GM23338 (cell line): ENCODE results near the gene ANKRD55. TPM values are rescaled to one million over a fixed set of nuclear protein-coding genes. Genes with fewer than 3 reads are reported as not detected.

Experiments used
- ATAC-seq: fragments of 200-7000 bp; cut with Tn5 transposase; 3 replicates; pipeline ENCODE4 v1.9.1; 2020
- DNase-seq: peaks from one replicate; pipeline ENCODE4 v3.0.0-alpha.2; 2015; ENCODE audit warnings: low spot score
- H2AFZ ChIP-seq: fragments of 200-600 bp; sonication (generic); 2 replicates; pipeline ENCODE4 v1.8.0; 2016; ENCODE audit warnings: antibody characterized with exemption, mild to moderate bottlenecking, moderate library complexity
- H3F3A ChIP-seq: fragments of 200-600 bp; sonication (generic); replicated peaks from 2 replicates; pipeline ENCODE4 v1.8.0; 2017; ENCODE audit warnings: antibody characterized with exemption, mixed run types, low read depth
- H3K27ac ChIP-seq: fragments of 200-600 bp; sonication (generic); 2 replicates; pipeline ENCODE4 v1.6.1; 2016; ENCODE audit warnings: low read depth
- H3K27me3 ChIP-seq: fragments of 200-600 bp; sonication (generic); 2 replicates; pipeline ENCODE4 v1.8.0; 2016; ENCODE audit warnings: mild to moderate bottlenecking, mixed run types, moderate library complexity; ENCODE audit not compliant: insufficient read depth
- H3K36me3 ChIP-seq: fragments of 200-600 bp; sonication (generic); 2 replicates; pipeline ENCODE4 v1.8.0; 2016; ENCODE audit warnings: mild to moderate bottlenecking; ENCODE audit not compliant: insufficient read depth
- H3K4me1 ChIP-seq: fragments of 200-600 bp; sonication (generic); 2 replicates; pipeline ENCODE4 v1.8.0; 2016; ENCODE audit warnings: mild to moderate bottlenecking, moderate library complexity; ENCODE audit not compliant: insufficient read depth
- H3K4me2 ChIP-seq: fragments of 200-600 bp; sonication (generic); 2 replicates; pipeline ENCODE4 v1.7.1; 2017; ENCODE audit warnings: mixed run types
- H3K4me3 ChIP-seq: fragments of 200-600 bp; sonication (generic); 2 replicates; pipeline ENCODE4 v1.6.1; 2016; ENCODE audit warnings: mixed run types
- H3K79me2 ChIP-seq: fragments of 200-600 bp; sonication (generic); replicated peaks from 2 replicates; pipeline ENCODE4 v1.8.0; 2017; ENCODE audit warnings: mild to moderate bottlenecking; ENCODE audit not compliant: insufficient read depth
- H3K9me2 ChIP-seq: fragments of 200-600 bp; sonication (generic); 2 replicates; pipeline ENCODE4 v1.8.0; 2017; ENCODE audit not compliant: insufficient read depth
- H4K20me1 ChIP-seq: fragments of 200-600 bp; sonication (generic); replicated peaks from 2 replicates; pipeline ENCODE4 v1.8.0; 2017; ENCODE audit warnings: mild to moderate bottlenecking; ENCODE audit not compliant: insufficient read depth
- H3K27ac Mint-ChIP-seq: 2 replicates; pipeline ENCODE4 v1.8.0; 2020; ENCODE audit warnings: inconsistent platforms, mild to moderate bottlenecking, moderate library complexity, mixed read lengths
- H3K27me3 Mint-ChIP-seq: 3 replicates; pipeline ENCODE4 v1.8.0; 2022; ENCODE audit warnings: low read depth, mild to moderate bottlenecking, moderate library complexity, mixed read lengths, inconsistent platforms; ENCODE audit not compliant: insufficient read depth, poor library complexity
- H3K36me3 Mint-ChIP-seq: 3 replicates; pipeline ENCODE4 v1.8.0; 2021; ENCODE audit warnings: low read depth, mild to moderate bottlenecking, inconsistent platforms, moderate library complexity, mixed read lengths
- H3K4me1 Mint-ChIP-seq: 3 replicates; pipeline ENCODE4 v1.8.0; 2020; ENCODE audit warnings: mild to moderate bottlenecking, inconsistent platforms, mixed read lengths
- H3K4me3 Mint-ChIP-seq: 3 replicates; pipeline ENCODE4 v1.8.0; 2021; ENCODE audit warnings: moderate library complexity, mild to moderate bottlenecking, inconsistent platforms, mixed read lengths
- H3K9me3 Mint-ChIP-seq: 3 replicates; pipeline ENCODE4 v1.8.0; 2020; ENCODE audit warnings: moderate library complexity, mild to moderate bottlenecking, inconsistent platforms, mixed read lengths
- CREB1 ChIP-seq: fragments of 250-450 bp; sonication (Bioruptor Pico); IDR thresholded peaks from 2 replicates; pipeline ENCODE4 v1.5.0; 2020; ENCODE audit warnings: low read depth, mild to moderate bottlenecking, moderate library complexity
- EZH2 ChIP-seq: fragments of 200-600 bp; sonication (generic); IDR thresholded peaks from one replicate; pipeline ENCODE4 v1.8.0; 2017; ENCODE audit warnings: antibody characterized with exemption, mild to moderate bottlenecking, low read depth; ENCODE audit not compliant: unreplicated experiment
- EZH2phosphoT487 ChIP-seq: fragments of 200-600 bp; sonication (generic); IDR thresholded peaks from one replicate; pipeline ENCODE4 v1.8.1; 2018; ENCODE audit warnings: antibody characterized with exemption; ENCODE audit not compliant: unreplicated experiment
- JUNB ChIP-seq: IDR thresholded peaks from one replicate; pipeline ENCODE4 v1.6.1; 2016; ENCODE audit warnings: antibody characterized with exemption; ENCODE audit not compliant: unreplicated experiment
- NANOG ChIP-seq: IDR thresholded peaks from 2 replicates; pipeline ENCODE4 v1.6.1; 2016; ENCODE audit warnings: antibody characterized with exemption, borderline replicate concordance
- POLR2AphosphoS5 ChIP-seq: IDR thresholded peaks from 2 replicates; pipeline ENCODE4 v1.6.1; 2016; ENCODE audit warnings: antibody characterized with exemption, low read depth
- STAT1 ChIP-seq: IDR thresholded peaks from one replicate; pipeline ENCODE4 v1.6.1; 2016; ENCODE audit warnings: antibody characterized with exemption; ENCODE audit not compliant: unreplicated experiment
- ZNF114 ChIP-seq: fragments of 250-450 bp; sonication (Bioruptor Pico); IDR thresholded peaks from 2 replicates; pipeline ENCODE4 v1.5.0; 2020; ENCODE audit warnings: mild to moderate bottlenecking, moderate library complexity
- ZNF331 ChIP-seq: fragments of 250-450 bp; sonication (Bioruptor Pico); IDR thresholded peaks from 2 replicates; pipeline ENCODE4 v1.5.0; 2020; ENCODE audit warnings: low read depth, mild to moderate bottlenecking, moderate library complexity
- polyA plus RNA-seq: library from polyadenylated mRNA; unstranded; fragments of >200 nt; fragmentation: Nextera tagmentation; extraction: Ambion mirVana; gene quantifications from 2 replicates; pipeline ENCODE4 v1.2.1, GENCODE V29; 2016
- total RNA-seq: library from RNA; depleted of rRNA; stranded (reverse); fragments of >200 nt; shearing (Covaris generic); gene quantifications from 2 replicates; pipeline ENCODE4 v1.2.3, GENCODE V29; 2014
- TF ChIP-seq, protein P1 (sequence below): fragments of 250-450 bp; sonication (Bioruptor Pico); IDR thresholded peaks from 2 replicates; pipeline ENCODE4 v1.5.0; 2020; ENCODE audit warnings: mild to moderate bottlenecking, moderate library complexity
- TF ChIP-seq, protein P2 (sequence below): IDR thresholded peaks from one replicate; pipeline ENCODE4 v1.6.1; 2018; ENCODE audit warnings: antibody characterized with exemption; ENCODE audit not compliant: unreplicated experiment
- TF ChIP-seq, protein P3 (sequence below), 2 experiments: fragments of 200-600 bp in 1 of 2; sonication (generic) in 1 of 2; conservative IDR thresholded peaks; 2 replicates each; pipeline versions ENCODE4 v1.5.1 to v1.6.1; 2016 to 2017; ENCODE audit warnings: antibody characterized with exemption in 2 of 2, low read depth in 2 of 2, mild to moderate bottlenecking in 2 of 2, moderate library complexity in 1 of 2
- TF ChIP-seq, protein P4 (sequence below): IDR thresholded peaks from 2 replicates; pipeline ENCODE4 v1.6.1; 2016; ENCODE audit warnings: antibody characterized with exemption

Gene ANKRD55
- total and polyA plus RNA-seq, 2 experiments from 2014 or later, result not detected

DNA sequence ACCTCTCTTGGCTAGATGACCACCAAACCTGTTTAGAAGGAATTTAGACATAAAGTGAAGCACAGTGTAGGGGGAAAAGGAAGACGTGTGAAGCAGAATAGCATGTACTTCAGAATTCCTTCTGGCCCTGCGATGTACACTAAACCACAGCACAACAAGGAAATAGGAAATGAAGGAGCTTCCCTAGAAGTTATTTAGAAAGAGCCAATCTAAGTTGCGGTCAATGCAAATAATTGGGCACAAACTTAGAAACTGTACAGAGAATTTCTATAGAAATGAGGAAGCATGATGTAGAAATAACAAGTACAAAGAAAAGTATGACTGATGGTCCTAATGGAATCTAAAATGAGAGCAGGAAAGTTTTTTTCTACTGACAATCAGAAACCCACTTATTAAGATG, 41.5 kb downstream of the ANKRD55 start:
- Histone ChIP-seq H2AFZ (no peak overlapping the region; the same call in 1 of the 2 replicates), H3K4me2 (no peak overlapping the region), H3K4me1 (peaks cover 8% of the 10 kb centered on the region; the same call in 1 of the 2 replicates), H3K9me2 (no peaks in the 10 kb centered on the region), H3K27me3 (no peaks in the 10 kb centered on the region), H3K36me3 (no peaks in the 10 kb centered on the region), H3K4me3 (no peak overlapping the region), H3K27ac (no peak overlapping the region), H3K79me2 (no peaks in the 10 kb centered on the region), H3F3A (no peaks in the 10 kb centered on the region), H4K20me1 (no peaks in the 10 kb centered on the region)
- H3K9me3 Mint-ChIP-seq, result no peaks in the 10 kb centered on the region
- H3K27ac Mint-ChIP-seq, result no peak overlapping the region
- H3K4me3 Mint-ChIP-seq, result no peak overlapping the region
- H3K36me3 Mint-ChIP-seq, result no peaks in the 10 kb centered on the region
- no peak for TF ChIP-seq ZNF114
- TF ChIP-seq JUNB, result no peak
- TF ChIP-seq, protein P1, sequence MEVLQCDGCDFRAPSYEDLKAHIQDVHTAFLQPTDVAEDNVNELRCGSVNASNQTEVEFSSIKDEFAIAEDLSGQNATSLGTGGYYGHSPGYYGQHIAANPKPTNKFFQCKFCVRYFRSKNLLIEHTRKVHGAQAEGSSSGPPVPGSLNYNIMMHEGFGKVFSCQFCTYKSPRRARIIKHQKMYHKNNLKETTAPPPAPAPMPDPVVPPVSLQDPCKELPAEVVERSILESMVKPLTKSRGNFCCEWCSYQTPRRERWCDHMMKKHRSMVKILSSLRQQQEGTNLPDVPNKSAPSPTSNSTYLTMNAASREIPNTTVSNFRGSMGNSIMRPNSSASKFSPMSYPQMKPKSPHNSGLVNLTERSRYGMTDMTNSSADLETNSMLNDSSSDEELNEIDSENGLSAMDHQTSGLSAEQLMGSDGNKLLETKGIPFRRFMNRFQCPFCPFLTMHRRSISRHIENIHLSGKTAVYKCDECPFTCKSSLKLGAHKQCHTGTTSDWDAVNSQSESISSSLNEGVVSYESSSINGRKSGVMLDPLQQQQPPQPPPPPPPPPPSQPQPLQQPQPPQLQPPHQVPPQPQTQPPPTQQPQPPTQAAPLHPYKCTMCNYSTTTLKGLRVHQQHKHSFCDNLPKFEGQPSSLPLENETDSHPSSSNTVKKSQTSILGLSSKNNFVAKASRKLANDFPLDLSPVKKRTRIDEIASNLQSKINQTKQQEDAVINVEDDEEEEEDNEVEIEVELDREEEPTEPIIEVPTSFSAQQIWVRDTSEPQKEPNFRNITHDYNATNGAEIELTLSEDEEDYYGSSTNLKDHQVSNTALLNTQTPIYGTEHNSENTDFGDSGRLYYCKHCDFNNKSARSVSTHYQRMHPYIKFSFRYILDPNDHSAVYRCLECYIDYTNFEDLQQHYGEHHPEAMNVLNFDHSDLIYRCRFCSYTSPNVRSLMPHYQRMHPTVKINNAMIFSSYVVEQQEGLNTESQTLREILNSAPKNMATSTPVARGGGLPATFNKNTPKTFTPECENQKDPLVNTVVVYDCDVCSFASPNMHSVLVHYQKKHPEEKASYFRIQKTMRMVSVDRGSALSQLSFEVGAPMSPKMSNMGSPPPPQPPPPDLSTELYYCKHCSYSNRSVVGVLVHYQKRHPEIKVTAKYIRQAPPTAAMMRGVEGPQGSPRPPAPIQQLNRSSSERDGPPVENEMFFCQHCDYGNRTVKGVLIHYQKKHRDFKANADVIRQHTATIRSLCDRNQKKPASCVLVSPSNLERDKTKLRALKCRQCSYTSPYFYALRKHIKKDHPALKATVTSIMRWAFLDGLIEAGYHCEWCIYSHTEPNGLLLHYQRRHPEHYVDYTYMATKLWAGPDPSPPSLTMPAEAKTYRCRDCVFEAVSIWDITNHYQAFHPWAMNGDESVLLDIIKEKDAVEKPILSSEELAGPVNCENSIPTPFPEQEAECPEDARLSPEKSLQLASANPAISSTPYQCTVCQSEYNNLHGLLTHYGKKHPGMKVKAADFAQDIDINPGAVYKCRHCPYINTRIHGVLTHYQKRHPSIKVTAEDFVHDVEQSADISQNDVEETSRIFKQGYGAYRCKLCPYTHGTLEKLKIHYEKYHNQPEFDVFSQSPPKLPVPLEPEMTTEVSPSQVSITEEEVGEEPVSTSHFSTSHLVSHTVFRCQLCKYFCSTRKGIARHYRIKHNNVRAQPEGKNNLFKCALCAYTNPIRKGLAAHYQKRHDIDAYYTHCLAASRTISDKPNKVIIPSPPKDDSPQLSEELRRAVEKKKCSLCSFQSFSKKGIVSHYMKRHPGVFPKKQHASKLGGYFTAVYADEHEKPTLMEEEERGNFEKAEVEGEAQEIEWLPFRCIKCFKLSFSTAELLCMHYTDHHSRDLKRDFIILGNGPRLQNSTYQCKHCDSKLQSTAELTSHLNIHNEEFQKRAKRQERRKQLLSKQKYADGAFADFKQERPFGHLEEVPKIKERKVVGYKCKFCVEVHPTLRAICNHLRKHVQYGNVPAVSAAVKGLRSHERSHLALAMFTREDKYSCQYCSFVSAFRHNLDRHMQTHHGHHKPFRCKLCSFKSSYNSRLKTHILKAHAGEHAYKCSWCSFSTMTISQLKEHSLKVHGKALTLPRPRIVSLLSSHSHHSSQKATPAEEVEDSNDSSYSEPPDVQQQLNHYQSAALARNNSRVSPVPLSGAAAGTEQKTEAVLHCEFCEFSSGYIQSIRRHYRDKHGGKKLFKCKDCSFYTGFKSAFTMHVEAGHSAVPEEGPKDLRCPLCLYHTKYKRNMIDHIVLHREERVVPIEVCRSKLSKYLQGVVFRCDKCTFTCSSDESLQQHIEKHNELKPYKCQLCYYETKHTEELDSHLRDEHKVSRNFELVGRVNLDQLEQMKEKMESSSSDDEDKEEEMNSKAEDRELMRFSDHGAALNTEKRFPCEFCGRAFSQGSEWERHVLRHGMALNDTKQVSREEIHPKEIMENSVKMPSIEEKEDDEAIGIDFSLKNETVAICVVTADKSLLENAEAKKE (CRISPR knock-in tag), result no peak
- TF ChIP-seq ZNF331 (CRISPR knock-in tag), result no peak
- TF ChIP-seq POLR2AphosphoS5, result no peak
- no peak for TF ChIP-seq EZH2
- TF ChIP-seq, protein P2, sequence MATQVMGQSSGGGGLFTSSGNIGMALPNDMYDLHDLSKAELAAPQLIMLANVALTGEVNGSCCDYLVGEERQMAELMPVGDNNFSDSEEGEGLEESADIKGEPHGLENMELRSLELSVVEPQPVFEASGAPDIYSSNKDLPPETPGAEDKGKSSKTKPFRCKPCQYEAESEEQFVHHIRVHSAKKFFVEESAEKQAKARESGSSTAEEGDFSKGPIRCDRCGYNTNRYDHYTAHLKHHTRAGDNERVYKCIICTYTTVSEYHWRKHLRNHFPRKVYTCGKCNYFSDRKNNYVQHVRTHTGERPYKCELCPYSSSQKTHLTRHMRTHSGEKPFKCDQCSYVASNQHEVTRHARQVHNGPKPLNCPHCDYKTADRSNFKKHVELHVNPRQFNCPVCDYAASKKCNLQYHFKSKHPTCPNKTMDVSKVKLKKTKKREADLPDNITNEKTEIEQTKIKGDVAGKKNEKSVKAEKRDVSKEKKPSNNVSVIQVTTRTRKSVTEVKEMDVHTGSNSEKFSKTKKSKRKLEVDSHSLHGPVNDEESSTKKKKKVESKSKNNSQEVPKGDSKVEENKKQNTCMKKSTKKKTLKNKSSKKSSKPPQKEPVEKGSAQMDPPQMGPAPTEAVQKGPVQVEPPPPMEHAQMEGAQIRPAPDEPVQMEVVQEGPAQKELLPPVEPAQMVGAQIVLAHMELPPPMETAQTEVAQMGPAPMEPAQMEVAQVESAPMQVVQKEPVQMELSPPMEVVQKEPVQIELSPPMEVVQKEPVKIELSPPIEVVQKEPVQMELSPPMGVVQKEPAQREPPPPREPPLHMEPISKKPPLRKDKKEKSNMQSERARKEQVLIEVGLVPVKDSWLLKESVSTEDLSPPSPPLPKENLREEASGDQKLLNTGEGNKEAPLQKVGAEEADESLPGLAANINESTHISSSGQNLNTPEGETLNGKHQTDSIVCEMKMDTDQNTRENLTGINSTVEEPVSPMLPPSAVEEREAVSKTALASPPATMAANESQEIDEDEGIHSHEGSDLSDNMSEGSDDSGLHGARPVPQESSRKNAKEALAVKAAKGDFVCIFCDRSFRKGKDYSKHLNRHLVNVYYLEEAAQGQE, result no peak
- TF ChIP-seq CREB1 (CRISPR knock-in tag), result no peak
- TF ChIP-seq, protein P3, sequence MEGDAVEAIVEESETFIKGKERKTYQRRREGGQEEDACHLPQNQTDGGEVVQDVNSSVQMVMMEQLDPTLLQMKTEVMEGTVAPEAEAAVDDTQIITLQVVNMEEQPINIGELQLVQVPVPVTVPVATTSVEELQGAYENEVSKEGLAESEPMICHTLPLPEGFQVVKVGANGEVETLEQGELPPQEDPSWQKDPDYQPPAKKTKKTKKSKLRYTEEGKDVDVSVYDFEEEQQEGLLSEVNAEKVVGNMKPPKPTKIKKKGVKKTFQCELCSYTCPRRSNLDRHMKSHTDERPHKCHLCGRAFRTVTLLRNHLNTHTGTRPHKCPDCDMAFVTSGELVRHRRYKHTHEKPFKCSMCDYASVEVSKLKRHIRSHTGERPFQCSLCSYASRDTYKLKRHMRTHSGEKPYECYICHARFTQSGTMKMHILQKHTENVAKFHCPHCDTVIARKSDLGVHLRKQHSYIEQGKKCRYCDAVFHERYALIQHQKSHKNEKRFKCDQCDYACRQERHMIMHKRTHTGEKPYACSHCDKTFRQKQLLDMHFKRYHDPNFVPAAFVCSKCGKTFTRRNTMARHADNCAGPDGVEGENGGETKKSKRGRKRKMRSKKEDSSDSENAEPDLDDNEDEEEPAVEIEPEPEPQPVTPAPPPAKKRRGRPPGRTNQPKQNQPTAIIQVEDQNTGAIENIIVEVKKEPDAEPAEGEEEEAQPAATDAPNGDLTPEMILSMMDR (conservative IDR thresholded peaks at IDR 0.05; ENCODE audit: low read depth in 2 of 2), result no peak
- no peak for TF ChIP-seq STAT1
- TF ChIP-seq EZH2phosphoT487, result no peak
- TF ChIP-seq, protein P4, sequence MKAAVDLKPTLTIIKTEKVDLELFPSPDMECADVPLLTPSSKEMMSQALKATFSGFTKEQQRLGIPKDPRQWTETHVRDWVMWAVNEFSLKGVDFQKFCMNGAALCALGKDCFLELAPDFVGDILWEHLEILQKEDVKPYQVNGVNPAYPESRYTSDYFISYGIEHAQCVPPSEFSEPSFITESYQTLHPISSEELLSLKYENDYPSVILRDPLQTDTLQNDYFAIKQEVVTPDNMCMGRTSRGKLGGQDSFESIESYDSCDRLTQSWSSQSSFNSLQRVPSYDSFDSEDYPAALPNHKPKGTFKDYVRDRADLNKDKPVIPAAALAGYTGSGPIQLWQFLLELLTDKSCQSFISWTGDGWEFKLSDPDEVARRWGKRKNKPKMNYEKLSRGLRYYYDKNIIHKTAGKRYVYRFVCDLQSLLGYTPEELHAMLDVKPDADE, result no peak
- TF ChIP-seq NANOG, result no peak
- DNase-seq, result no peak
- ATAC-seq, result no peak
- peaks cover 9% of the 10 kb centered on the region; the same call in 2 of the 3 replicates for H3K4me1 Mint-ChIP-seq
- no peaks in the 10 kb centered on the region for H3K27me3 Mint-ChIP-seq
